PC-3 (cell line): ENCODE measurements around the gene KMT2A.

ENCODE experiments used
- CTCF ChIP-seq: fragments of 300-600 bp; sonication (generic); conservative IDR thresholded peaks from 2 replicates; pipeline ENCODE4 v1.5.1; 2017; ENCODE audit warnings: antibody characterized with exemption, low read depth, mild to moderate bottlenecking, low read length
- EZH2 ChIP-seq: fragments of 300-600 bp; sonication (generic); IDR thresholded peaks from one replicate; pipeline ENCODE4 v1.6.1; 2017; ENCODE audit warnings: antibody characterized with exemption, mild to moderate bottlenecking, low read length; ENCODE audit not compliant: unreplicated experiment

GRCh38 chr11:118418766-118419165 is 17.5 kb upstream of the KMT2A start:
- no peak for TF ChIP-seq CTCF
- no peak for TF ChIP-seq EZH2
